Smooth muscle cell (in vitro differentiated cells): ENCODE results near the gene SLC16A13. TPM values are rescaled to one million over a fixed set of nuclear protein-coding genes. Genes with fewer than 3 reads are reported as not detected.

Experiments used
- microRNA counts: library from miRNA; unstranded; fragments of <30 nt; microRNA quantifications from one replicate; lab custom pipeline; 2016
- polyA plus RNA-seq: library from polyadenylated mRNA; unstranded; fragments of >200 nt; fragmentation: Nextera tagmentation; extraction: Ambion mirVana; gene quantifications from 2 replicates; pipeline ENCODE4 v1.2.1, GENCODE V29; 2016
- small RNA-seq: library from RNA; depleted of rRNA; stranded (forward); fragments of <200 nt; gene quantifications from one replicate; pipeline ENCODE3, GENCODE V24; 2014
- total RNA-seq: library from RNA; depleted of rRNA; stranded (reverse); fragments of >200 nt; gene quantifications from 2 replicates; pipeline ENCODE4 v1.2.3, GENCODE V29; 2014

The SLC16A13 gene
- total and polyA plus RNA-seq, 2 experiments from 2014 or later: 2.0 to 3.5 TPM

MicroRNA genes within 50 kb of the gene (microRNA counts, 767-probe panel; counts per million panel counts)
- microRNA hsa-miR-195-5p (lab: Ali Mortazavi, UCI) (183 counts per million), microRNA hsa-miR-497-5p (lab: Ali Mortazavi, UCI) (183 counts per million)

Small RNAs within 50 kb of the gene (small RNA-seq; reads per million reads assigned to genes)
- not detected for gene AC120057.1

Other genes with a start within 250 kb of the SLC16A13 start
- not detected in 2 replicates for gene TEKT1, start 204.3 kb upstream of the SLC16A13 start, total RNA-seq
- gene TEKT1, start 204.3 kb upstream of the SLC16A13 start, polyA plus RNA-seq: not detected in 2 replicates
- gene ALOX12, start 40.0 kb upstream of the SLC16A13 start, total RNA-seq: not detected in 2 replicates
- 0.35 and 0.72 TPM in 2 replicates for gene ALOX12, start 40.0 kb upstream of the SLC16A13 start, polyA plus RNA-seq
- 350 and 356 TPM in 2 replicates for gene RNASEK, start 23.4 kb upstream of the SLC16A13 start, total RNA-seq
- gene RNASEK, start 23.4 kb upstream of the SLC16A13 start, polyA plus RNA-seq: 718 and 785 TPM in 2 replicates
- gene BCL6B, start 13.0 kb upstream of the SLC16A13 start, total RNA-seq: 0.45 TPM in 1 of 2 replicates, not detected in the other
- gene BCL6B, start 13.0 kb upstream of the SLC16A13 start, polyA plus RNA-seq: not detected in 2 replicates
- 0.36 TPM in 1 of 2 replicates, not detected in the other for gene SLC16A11, start 8.1 kb downstream of the SLC16A13 start, total RNA-seq
- gene SLC16A11, start 8.1 kb downstream of the SLC16A13 start, polyA plus RNA-seq: 0.65 and 0.80 TPM in 2 replicates
- gene CLEC10A, start 44.2 kb downstream of the SLC16A13 start, total RNA-seq: not detected in 2 replicates
- not detected in 2 replicates for gene CLEC10A, start 44.2 kb downstream of the SLC16A13 start, polyA plus RNA-seq
- gene ASGR2, start 78.8 kb downstream of the SLC16A13 start, total RNA-seq: 0.22 TPM in 1 of 2 replicates, not detected in the other
- gene ASGR2, start 78.8 kb downstream of the SLC16A13 start, polyA plus RNA-seq: 0.15 and 0.50 TPM in 2 replicates
- 1.2 and 3.6 TPM in 2 replicates for gene ASGR1, start 143.4 kb downstream of the SLC16A13 start, total RNA-seq
- 4.2 and 11.0 TPM in 2 replicates for gene ASGR1, start 143.4 kb downstream of the SLC16A13 start, polyA plus RNA-seq
- 9.4 and 12.3 TPM in 2 replicates for gene DLG4, start 183.8 kb downstream of the SLC16A13 start, total RNA-seq
- gene DLG4, start 183.8 kb downstream of the SLC16A13 start, polyA plus RNA-seq: 2.3 and 4.2 TPM in 2 replicates
- 136 and 185 TPM in 2 replicates for gene ACADVL, start 183.9 kb downstream of the SLC16A13 start, total RNA-seq
- gene ACADVL, start 183.9 kb downstream of the SLC16A13 start, polyA plus RNA-seq: 331 and 541 TPM in 2 replicates
- gene DVL2, start 198.5 kb downstream of the SLC16A13 start, total RNA-seq: 26.1 and 31.8 TPM in 2 replicates
- gene DVL2, start 198.5 kb downstream of the SLC16A13 start, polyA plus RNA-seq: 46.7 and 49.6 TPM in 2 replicates
- gene PHF23, start 203.4 kb downstream of the SLC16A13 start, total RNA-seq: 41.6 and 48.5 TPM in 2 replicates
- 33.8 and 46.5 TPM in 2 replicates for gene PHF23, start 203.4 kb downstream of the SLC16A13 start, polyA plus RNA-seq
- 305 and 363 TPM in 2 replicates for gene GABARAP, start 206.4 kb downstream of the SLC16A13 start, total RNA-seq
- gene GABARAP, start 206.4 kb downstream of the SLC16A13 start, polyA plus RNA-seq: 725 and 735 TPM in 2 replicates
- 46.3 and 57.5 TPM in 2 replicates for gene CTDNEP1, start 215.7 kb downstream of the SLC16A13 start, total RNA-seq
- gene CTDNEP1, start 215.7 kb downstream of the SLC16A13 start, polyA plus RNA-seq: 88.4 and 96.2 TPM in 2 replicates
- gene ELP5, start 216.2 kb downstream of the SLC16A13 start, total RNA-seq: 17.3 and 18.7 TPM in 2 replicates
- gene ELP5, start 216.2 kb downstream of the SLC16A13 start, polyA plus RNA-seq: 41.3 and 42.4 TPM in 2 replicates
- 26.7 and 33.7 TPM in 2 replicates for gene CLDN7, start 226.5 kb downstream of the SLC16A13 start, total RNA-seq
- gene CLDN7, start 226.5 kb downstream of the SLC16A13 start, polyA plus RNA-seq: 25.2 and 102 TPM in 2 replicates
- 0.18 TPM in 1 of 2 replicates, not detected in the other for gene SLC2A4, start 245.7 kb downstream of the SLC16A13 start, total RNA-seq
- gene SLC2A4, start 245.7 kb downstream of the SLC16A13 start, polyA plus RNA-seq: 0.11 TPM in 1 of 2 replicates, not detected in the other